H1 (cell line): ENCODE measurements around the gene LMNB1. TPM values are rescaled to one million over a fixed set of nuclear protein-coding genes. Genes with fewer than 3 reads are reported as not detected.

ENCODE experiments used
- RFX5 ChIP-seq: IDR thresholded peaks from 2 replicates; pipeline ENCODE4 v1.6.1; 2011; ENCODE audit warnings: low read depth, low read length, improper control_type of control experiment, borderline replicate concordance
- SP2 ChIP-seq: IDR thresholded peaks from 2 replicates; pipeline ENCODE4 v1.6.1; 2012; ENCODE audit warnings: mild to moderate bottlenecking, low read length, inconsistent platforms
- polyA plus RNA-seq, 7 experiments: library from polyadenylated mRNA; depleted of rRNA in 3 of 7; stranded (reverse) in 5 of 7; unstranded in 2 of 7; fragments of >200 nt in 5 of 7; fragments of 200-250 nt in 2 of 7; gene quantifications; 1 replicate in 5 of 7; 2 replicates in 1 of 7; 4 replicates in 1 of 7; pipeline versions ENCODE4 v1.2.1 to v1.2.3, GENCODE V29; 2011 to 2013; ENCODE audit warnings: missing spikeins in 2 of 7, mixed read lengths in 2 of 7
- total RNA-seq: library from RNA; stranded (reverse); fragmentation: NEBNext Ultra II Directional; extraction: Animal tissue kit (Norgen Biotek cat#: 25700); gene quantifications from 2 replicates; pipeline ENCODE4 v1.2.1, GENCODE V29; 2021

The LMNB1 gene
- total and polyA plus RNA-seq, 2 of the 8 experiments (the other 6 are each of a cell fraction or from before 2014, with no cell fraction given), result 73.5 to 225 TPM

DNA sequence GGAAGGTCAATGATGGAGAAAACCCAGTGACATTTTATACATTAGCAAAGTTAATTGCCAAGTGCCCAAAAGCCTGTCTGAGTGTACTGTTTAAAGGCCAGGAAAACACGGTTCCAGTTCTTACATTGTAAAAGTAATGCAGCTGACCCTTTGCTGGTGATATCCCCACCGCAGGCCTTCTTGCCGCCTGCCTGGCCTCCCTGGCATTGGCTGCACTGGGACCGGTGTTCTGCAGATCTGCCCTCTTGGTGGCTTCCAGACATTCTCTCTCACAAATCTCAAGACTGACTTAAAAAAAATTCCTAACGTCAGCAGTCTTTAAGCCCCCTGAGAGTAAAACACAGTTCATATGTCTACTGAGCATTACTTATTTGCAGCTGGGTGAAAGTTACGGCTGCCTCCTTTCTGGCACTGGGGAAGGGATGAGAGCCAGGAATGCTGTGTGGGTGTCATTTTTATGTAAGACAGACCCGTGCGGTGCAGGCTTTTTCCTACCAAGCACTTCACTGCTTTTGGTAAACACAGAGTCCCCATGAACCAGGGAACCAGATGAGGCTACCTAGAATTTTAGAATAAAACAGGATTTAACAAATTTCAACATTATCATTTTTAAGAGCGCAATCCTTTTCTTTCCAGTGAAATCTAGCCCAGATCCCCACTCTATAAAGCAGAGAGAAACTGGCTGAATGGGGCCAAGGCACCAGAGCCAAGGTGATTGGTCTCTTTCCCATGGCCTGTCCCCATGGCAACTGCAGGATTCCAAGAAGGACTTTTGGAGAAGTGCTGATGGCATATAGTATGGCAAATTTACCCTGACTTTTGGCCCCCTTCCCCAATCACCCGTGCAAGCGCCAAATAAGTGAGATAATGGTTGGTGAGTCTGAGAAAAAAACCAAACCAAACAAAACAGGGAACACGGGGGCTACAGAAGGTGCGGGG lies 80.8 kb downstream of the LMNB1 start (continued):
- no peak for TF ChIP-seq RFX5
- no peak for TF ChIP-seq SP2
